Astrocyte (in vitro differentiated cells and primary cell): ENCODE results near the gene ARHGAP32. TPM values are rescaled to one million over a fixed set of nuclear protein-coding genes. Genes with fewer than 3 reads are reported as not detected.

Source experiments
- DNase-seq: peaks from one replicate; pipeline ENCODE4 v3.0.0-alpha.2; 2010; ENCODE audit warnings: low read depth
- FAIRE-seq: peaks from 2 replicates; lab custom pipeline; 2011; peaks lifted over from hg19 to GRCh38; lab: Jason Lieb, UNC
- H2AFZ ChIP-seq: 2 replicates; pipeline ENCODE4 v1.6.0; 2012; ENCODE audit warnings: low read depth, low read length, inconsistent platforms
- H3K27ac ChIP-seq: 2 replicates; pipeline ENCODE4 v1.5.1; 2011; ENCODE audit warnings: low read depth, low read length, inconsistent platforms
- H3K27me3 ChIP-seq: 2 replicates; pipeline ENCODE4 v1.6.0; 2011; ENCODE audit warnings: low read length, inconsistent platforms; ENCODE audit not compliant: insufficient read depth
- H3K36me3 ChIP-seq: 2 replicates; pipeline ENCODE4 v1.5.1; 2011; ENCODE audit warnings: low read length, inconsistent platforms; ENCODE audit not compliant: insufficient read depth
- H3K4me1 ChIP-seq: 2 replicates; pipeline ENCODE4 v1.5.1; 2011; ENCODE audit warnings: low read length, inconsistent platforms; ENCODE audit not compliant: insufficient read depth
- H3K4me2 ChIP-seq: 2 replicates; pipeline ENCODE4 v1.6.0; 2012; ENCODE audit warnings: low read length, inconsistent platforms
- H3K4me3 ChIP-seq: 2 replicates; pipeline ENCODE4 v1.5.1; 2011; ENCODE audit warnings: low read depth, mild to moderate bottlenecking, low read length, inconsistent platforms; ENCODE audit not compliant: insufficient read depth
- H3K79me2 ChIP-seq: 2 replicates; pipeline ENCODE4 v1.6.0; 2012; ENCODE audit warnings: mild to moderate bottlenecking, low read length, inconsistent platforms; ENCODE audit not compliant: insufficient read depth
- H3K9ac ChIP-seq: 2 replicates; pipeline ENCODE4 v1.6.0; 2012; ENCODE audit warnings: mild to moderate bottlenecking, low read length, inconsistent platforms
- H3K9me3 ChIP-seq: 2 replicates; pipeline ENCODE4 v1.5.1; 2012; ENCODE audit warnings: low read depth, mild to moderate bottlenecking, low read length, inconsistent platforms; ENCODE audit not compliant: insufficient read depth
- H4K20me1 ChIP-seq: 2 replicates; pipeline ENCODE4 v1.6.0; 2012; ENCODE audit warnings: low read length, inconsistent platforms; ENCODE audit not compliant: insufficient read depth
- H3K27ac Mint-ChIP-seq: one replicate; pipeline ENCODE4 v1.8.0; 2021; ENCODE audit warnings: mild to moderate bottlenecking, mixed read lengths; ENCODE audit not compliant: unreplicated experiment
- H3K27me3 Mint-ChIP-seq: one replicate; pipeline ENCODE4 v1.8.0; 2021; ENCODE audit warnings: low read depth, mixed read lengths; ENCODE audit not compliant: unreplicated experiment
- H3K36me3 Mint-ChIP-seq: one replicate; pipeline ENCODE4 v1.8.0; 2021; ENCODE audit warnings: low read depth, mixed read lengths; ENCODE audit not compliant: unreplicated experiment
- H3K4me1 Mint-ChIP-seq: one replicate; pipeline ENCODE4 v1.8.0; 2021; ENCODE audit warnings: low read depth, mixed read lengths; ENCODE audit not compliant: unreplicated experiment
- H3K4me3 Mint-ChIP-seq: one replicate; pipeline ENCODE4 v1.8.0; 2021; ENCODE audit warnings: mild to moderate bottlenecking, moderate library complexity, mixed read lengths; ENCODE audit not compliant: unreplicated experiment
- H3K9me3 Mint-ChIP-seq: one replicate; pipeline ENCODE4 v1.8.0; 2021; ENCODE audit warnings: mild to moderate bottlenecking, mixed read lengths; ENCODE audit not compliant: unreplicated experiment
- CTCF ChIP-seq: IDR thresholded peaks from 2 replicates; pipeline ENCODE4 v1.5.1; 2011; ENCODE audit warnings: low read depth, mild to moderate bottlenecking, inconsistent platforms, low read length, moderate library complexity; ENCODE audit not compliant: insufficient read depth
- EZH2 ChIP-seq: IDR thresholded peaks from 2 replicates; pipeline ENCODE4 v1.6.1; 2012; ENCODE audit warnings: mild to moderate bottlenecking, low read length, inconsistent platforms; ENCODE audit not compliant: insufficient read depth
- total RNA-seq: library from RNA; stranded (reverse); gene quantifications from 2 replicates; pipeline ENCODE4 v1.2.1, GENCODE V29; 2021

Gene ARHGAP32
- total RNA-seq, 1 donor from 2014 or later, result 21.6 TPM

DNA sequence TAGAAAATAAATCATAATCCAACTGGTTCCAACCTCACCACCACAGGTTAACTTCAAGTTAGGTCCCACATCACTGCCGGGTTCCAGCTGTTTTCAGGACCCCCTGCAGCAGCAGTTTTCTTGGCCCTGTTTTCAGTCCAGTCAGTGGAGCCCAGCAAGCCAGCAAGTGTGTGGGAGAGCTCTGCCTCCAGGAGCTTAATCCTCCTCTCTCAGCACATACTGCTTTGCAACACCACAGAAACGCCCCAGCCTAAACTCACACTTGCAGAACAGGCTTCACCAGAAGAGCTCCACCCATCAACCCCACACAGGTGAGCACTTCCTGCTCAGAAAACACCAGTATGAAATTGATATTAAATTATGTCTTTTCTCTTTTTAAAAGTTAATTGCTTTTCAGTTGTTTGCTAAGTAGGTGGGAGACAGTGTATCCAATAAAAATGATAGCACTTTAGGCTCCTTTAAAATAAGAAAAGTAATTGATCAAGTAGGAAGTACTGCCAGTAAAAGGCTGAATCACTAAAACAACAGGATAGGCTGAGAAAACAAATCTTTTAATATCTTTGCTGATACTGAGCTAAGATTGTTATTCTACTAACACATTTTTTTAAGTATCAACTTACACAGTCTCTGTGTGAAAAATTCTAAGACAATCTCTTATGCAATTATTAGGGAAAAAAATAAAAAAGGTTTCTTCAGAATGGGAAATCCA lies 168.0 kb downstream of the ARHGAP32 start:
- Histone ChIP-seq H3K4me1 (no peaks in the 10 kb centered on the region), H3K9ac (no peak overlapping the region), H2AFZ (no peak overlapping the region), H3K4me3 (no peak overlapping the region), H3K27me3 (no peaks in the 10 kb centered on the region), H3K9me3 (no peaks in the 10 kb centered on the region), H3K79me2 (no peaks in the 10 kb centered on the region), H3K36me3 (no peaks in the 10 kb centered on the region), H3K27ac (no peak overlapping the region), H3K4me2 (no peak overlapping the region), H4K20me1 (no peaks in the 10 kb centered on the region)
- no peak for FAIRE-seq
- peak; percentile 23 for DNase-seq
- no peaks in the 10 kb centered on the region for H3K27me3 Mint-ChIP-seq
- peaks cover 2% of the 10 kb centered on the region for H3K36me3 Mint-ChIP-seq
- TF ChIP-seq EZH2, result no peak
- TF ChIP-seq CTCF, result no peak
- no peaks in the 10 kb centered on the region for H3K9me3 Mint-ChIP-seq
- H3K4me1 Mint-ChIP-seq, result peaks cover 11% of the 10 kb centered on the region
- H3K27ac Mint-ChIP-seq, result peak overlapping the region; percentile 38
- no peak overlapping the region for H3K4me3 Mint-ChIP-seq

DNA sequence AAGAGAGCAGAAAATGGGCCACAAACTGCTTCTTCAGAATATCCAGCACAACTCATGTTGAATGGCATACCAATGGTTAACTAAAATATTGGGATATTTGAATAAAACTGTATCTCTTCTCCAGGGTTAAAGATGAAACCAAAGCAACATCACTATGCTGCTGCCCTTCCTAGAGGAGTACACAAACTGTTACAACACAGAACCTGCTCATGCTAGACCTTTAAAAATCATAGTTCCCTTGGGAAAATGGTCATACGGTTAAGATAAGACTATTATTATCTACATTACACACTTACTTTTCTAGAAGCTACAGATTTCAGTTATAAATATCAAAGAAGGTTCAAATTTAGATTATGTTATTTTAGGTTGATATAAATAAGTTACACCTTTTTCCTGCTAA lies 170.8 kb downstream of the ARHGAP32 start:
- Histone ChIP-seq H3K79me2 (no peaks in the 10 kb centered on the region), H2AFZ (no peak overlapping the region), H3K36me3 (no peaks in the 10 kb centered on the region), H3K4me2 (no peak overlapping the region), H4K20me1 (no peaks in the 10 kb centered on the region), H3K9ac (no peak overlapping the region), H3K27ac (no peak overlapping the region), H3K4me1 (no peaks in the 10 kb centered on the region), H3K4me3 (no peak overlapping the region), H3K9me3 (no peaks in the 10 kb centered on the region), H3K27me3 (no peaks in the 10 kb centered on the region)
- Mint-ChIP-seq H3K4me1 (peaks cover 11% of the 10 kb centered on the region), H3K36me3 (no peaks in the 10 kb centered on the region), H3K9me3 (no peaks in the 10 kb centered on the region), H3K27ac (no peak overlapping the region), H3K4me3 (no peak overlapping the region), H3K27me3 (no peaks in the 10 kb centered on the region)
- no peak for TF ChIP-seq EZH2
- no peak for FAIRE-seq
- no peak for DNase-seq

- no peak overlapping the region for H3K4me2 ChIP-seq
- no peaks in the 10 kb centered on the region for H3K79me2 ChIP-seq
- no peak overlapping the region for H2AFZ ChIP-seq
- H3K27me3 ChIP-seq, result no peaks in the 10 kb centered on the region
- H3K9ac ChIP-seq, result no peak overlapping the region
- H3K27ac Mint-ChIP-seq, result no peak overlapping the region
- DNase-seq (no peak), FAIRE-seq (no peak)
- H3K4me3 Mint-ChIP-seq, result no peak overlapping the region
- no peak overlapping the region for H3K27ac ChIP-seq
- no peak overlapping the region for H3K4me3 ChIP-seq
- no peaks in the 10 kb centered on the region for H3K27me3 Mint-ChIP-seq
- H3K9me3 Mint-ChIP-seq, result no peaks in the 10 kb centered on the region
- TF ChIP-seq CTCF, result no peak
- no peak for TF ChIP-seq EZH2
- H4K20me1 ChIP-seq, result no peaks in the 10 kb centered on the region
- no peaks in the 10 kb centered on the region for H3K4me1 ChIP-seq
- peaks cover 8% of the 10 kb centered on the region for H3K4me1 Mint-ChIP-seq
- H3K9me3 ChIP-seq, result no peaks in the 10 kb centered on the region
- H3K36me3 Mint-ChIP-seq, result no peaks in the 10 kb centered on the region
- H3K36me3 ChIP-seq, result no peaks in the 10 kb centered on the region
Observed at GRCh38 chr11:129018991-129019390, 173.1 kb downstream of the ARHGAP32 start.
